Measurements from ENCODE around the gene PLEKHA6. TPM values are rescaled to one million over a fixed set of nuclear protein-coding genes. Genes with fewer than 3 reads are reported as not detected.

The PLEKHA6 gene
- total and polyA plus RNA-seq, 2 experiments from 2014 or later = 2.8 to 6.2 TPM

DNA sequence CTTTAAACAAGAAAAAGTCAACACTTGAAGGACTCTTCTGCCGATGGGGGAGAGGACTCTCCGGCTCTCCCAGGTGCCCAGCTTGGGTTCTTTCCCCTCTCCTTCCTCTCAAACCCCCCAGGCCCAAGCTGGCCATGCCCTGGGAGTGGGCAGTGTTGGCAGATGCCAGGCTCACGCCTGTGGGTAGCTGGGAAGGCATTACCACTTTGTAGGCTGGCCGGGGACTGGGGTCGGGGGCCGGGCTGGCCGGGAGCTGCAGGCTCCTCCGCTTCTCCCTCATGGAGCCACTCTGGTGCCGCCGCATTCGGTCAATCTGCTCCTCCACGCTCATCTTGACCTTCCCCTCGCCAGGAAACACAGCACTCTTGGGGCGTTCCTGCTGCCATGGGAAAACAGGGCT, 129.5 kb downstream of the PLEKHA6 start:
- Mint-ChIP-seq H3K4me3 (no peak overlapping the region), H3K27me3 (ENCODE audit: insufficient read depth, low read depth, poor library complexity) (peaks cover 4% of the 10 kb centered on the region), H3K9me3 (no peaks in the 10 kb centered on the region), H3K4me1 (peaks cover 12% of the 10 kb centered on the region), H3K36me3 (ENCODE audit: low read depth) (peaks cover 37% of the 10 kb centered on the region), H3K27ac (no peak overlapping the region)
- H4K20me1 ChIP-seq (replicated peaks; ENCODE audit: insufficient read depth) = no peaks in the 10 kb centered on the region
- DNase-seq (ENCODE audit: low spot score) (no peak), ATAC-seq (no peak)
- no peaks in the 10 kb centered on the region for H3K9me2 ChIP-seq (ENCODE audit: insufficient read depth)
- H3K4me3 ChIP-seq = no peak overlapping the region
- H3K4me1 ChIP-seq (ENCODE audit: insufficient read depth) = no peaks in the 10 kb centered on the region
- H3K27ac ChIP-seq (ENCODE audit: low read depth) = no peak overlapping the region
- TF ChIP-seq EZH2 (IDR thresholded peaks at IDR 0.05; ENCODE audit: low read depth, unreplicated experiment) (no peak), POLR2AphosphoS5 (IDR thresholded peaks at IDR 0.05; ENCODE audit: low read depth) (no peak), CREB1 (CRISPR knock-in tag; IDR thresholded peaks at IDR 0.05; ENCODE audit: low read depth) (no peak), EZH2phosphoT487 (IDR thresholded peaks at IDR 0.05; ENCODE audit: unreplicated experiment) (no peak), JUNB (IDR thresholded peaks at IDR 0.05; ENCODE audit: unreplicated experiment) (no peak), NANOG (IDR thresholded peaks at IDR 0.05; ENCODE audit: borderline replicate concordance) (no peak), STAT1 (IDR thresholded peaks at IDR 0.05; ENCODE audit: unreplicated experiment) (no peak), ZNF331 (CRISPR knock-in tag; IDR thresholded peaks at IDR 0.05; ENCODE audit: low read depth) (no peak), ZNF114 (CRISPR knock-in tag; IDR thresholded peaks at IDR 0.05) (no peak)
- TF ChIP-seq, protein P1, sequence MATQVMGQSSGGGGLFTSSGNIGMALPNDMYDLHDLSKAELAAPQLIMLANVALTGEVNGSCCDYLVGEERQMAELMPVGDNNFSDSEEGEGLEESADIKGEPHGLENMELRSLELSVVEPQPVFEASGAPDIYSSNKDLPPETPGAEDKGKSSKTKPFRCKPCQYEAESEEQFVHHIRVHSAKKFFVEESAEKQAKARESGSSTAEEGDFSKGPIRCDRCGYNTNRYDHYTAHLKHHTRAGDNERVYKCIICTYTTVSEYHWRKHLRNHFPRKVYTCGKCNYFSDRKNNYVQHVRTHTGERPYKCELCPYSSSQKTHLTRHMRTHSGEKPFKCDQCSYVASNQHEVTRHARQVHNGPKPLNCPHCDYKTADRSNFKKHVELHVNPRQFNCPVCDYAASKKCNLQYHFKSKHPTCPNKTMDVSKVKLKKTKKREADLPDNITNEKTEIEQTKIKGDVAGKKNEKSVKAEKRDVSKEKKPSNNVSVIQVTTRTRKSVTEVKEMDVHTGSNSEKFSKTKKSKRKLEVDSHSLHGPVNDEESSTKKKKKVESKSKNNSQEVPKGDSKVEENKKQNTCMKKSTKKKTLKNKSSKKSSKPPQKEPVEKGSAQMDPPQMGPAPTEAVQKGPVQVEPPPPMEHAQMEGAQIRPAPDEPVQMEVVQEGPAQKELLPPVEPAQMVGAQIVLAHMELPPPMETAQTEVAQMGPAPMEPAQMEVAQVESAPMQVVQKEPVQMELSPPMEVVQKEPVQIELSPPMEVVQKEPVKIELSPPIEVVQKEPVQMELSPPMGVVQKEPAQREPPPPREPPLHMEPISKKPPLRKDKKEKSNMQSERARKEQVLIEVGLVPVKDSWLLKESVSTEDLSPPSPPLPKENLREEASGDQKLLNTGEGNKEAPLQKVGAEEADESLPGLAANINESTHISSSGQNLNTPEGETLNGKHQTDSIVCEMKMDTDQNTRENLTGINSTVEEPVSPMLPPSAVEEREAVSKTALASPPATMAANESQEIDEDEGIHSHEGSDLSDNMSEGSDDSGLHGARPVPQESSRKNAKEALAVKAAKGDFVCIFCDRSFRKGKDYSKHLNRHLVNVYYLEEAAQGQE (IDR thresholded peaks at IDR 0.05; ENCODE audit: unreplicated experiment) = no peak
- TF ChIP-seq, protein P2, sequence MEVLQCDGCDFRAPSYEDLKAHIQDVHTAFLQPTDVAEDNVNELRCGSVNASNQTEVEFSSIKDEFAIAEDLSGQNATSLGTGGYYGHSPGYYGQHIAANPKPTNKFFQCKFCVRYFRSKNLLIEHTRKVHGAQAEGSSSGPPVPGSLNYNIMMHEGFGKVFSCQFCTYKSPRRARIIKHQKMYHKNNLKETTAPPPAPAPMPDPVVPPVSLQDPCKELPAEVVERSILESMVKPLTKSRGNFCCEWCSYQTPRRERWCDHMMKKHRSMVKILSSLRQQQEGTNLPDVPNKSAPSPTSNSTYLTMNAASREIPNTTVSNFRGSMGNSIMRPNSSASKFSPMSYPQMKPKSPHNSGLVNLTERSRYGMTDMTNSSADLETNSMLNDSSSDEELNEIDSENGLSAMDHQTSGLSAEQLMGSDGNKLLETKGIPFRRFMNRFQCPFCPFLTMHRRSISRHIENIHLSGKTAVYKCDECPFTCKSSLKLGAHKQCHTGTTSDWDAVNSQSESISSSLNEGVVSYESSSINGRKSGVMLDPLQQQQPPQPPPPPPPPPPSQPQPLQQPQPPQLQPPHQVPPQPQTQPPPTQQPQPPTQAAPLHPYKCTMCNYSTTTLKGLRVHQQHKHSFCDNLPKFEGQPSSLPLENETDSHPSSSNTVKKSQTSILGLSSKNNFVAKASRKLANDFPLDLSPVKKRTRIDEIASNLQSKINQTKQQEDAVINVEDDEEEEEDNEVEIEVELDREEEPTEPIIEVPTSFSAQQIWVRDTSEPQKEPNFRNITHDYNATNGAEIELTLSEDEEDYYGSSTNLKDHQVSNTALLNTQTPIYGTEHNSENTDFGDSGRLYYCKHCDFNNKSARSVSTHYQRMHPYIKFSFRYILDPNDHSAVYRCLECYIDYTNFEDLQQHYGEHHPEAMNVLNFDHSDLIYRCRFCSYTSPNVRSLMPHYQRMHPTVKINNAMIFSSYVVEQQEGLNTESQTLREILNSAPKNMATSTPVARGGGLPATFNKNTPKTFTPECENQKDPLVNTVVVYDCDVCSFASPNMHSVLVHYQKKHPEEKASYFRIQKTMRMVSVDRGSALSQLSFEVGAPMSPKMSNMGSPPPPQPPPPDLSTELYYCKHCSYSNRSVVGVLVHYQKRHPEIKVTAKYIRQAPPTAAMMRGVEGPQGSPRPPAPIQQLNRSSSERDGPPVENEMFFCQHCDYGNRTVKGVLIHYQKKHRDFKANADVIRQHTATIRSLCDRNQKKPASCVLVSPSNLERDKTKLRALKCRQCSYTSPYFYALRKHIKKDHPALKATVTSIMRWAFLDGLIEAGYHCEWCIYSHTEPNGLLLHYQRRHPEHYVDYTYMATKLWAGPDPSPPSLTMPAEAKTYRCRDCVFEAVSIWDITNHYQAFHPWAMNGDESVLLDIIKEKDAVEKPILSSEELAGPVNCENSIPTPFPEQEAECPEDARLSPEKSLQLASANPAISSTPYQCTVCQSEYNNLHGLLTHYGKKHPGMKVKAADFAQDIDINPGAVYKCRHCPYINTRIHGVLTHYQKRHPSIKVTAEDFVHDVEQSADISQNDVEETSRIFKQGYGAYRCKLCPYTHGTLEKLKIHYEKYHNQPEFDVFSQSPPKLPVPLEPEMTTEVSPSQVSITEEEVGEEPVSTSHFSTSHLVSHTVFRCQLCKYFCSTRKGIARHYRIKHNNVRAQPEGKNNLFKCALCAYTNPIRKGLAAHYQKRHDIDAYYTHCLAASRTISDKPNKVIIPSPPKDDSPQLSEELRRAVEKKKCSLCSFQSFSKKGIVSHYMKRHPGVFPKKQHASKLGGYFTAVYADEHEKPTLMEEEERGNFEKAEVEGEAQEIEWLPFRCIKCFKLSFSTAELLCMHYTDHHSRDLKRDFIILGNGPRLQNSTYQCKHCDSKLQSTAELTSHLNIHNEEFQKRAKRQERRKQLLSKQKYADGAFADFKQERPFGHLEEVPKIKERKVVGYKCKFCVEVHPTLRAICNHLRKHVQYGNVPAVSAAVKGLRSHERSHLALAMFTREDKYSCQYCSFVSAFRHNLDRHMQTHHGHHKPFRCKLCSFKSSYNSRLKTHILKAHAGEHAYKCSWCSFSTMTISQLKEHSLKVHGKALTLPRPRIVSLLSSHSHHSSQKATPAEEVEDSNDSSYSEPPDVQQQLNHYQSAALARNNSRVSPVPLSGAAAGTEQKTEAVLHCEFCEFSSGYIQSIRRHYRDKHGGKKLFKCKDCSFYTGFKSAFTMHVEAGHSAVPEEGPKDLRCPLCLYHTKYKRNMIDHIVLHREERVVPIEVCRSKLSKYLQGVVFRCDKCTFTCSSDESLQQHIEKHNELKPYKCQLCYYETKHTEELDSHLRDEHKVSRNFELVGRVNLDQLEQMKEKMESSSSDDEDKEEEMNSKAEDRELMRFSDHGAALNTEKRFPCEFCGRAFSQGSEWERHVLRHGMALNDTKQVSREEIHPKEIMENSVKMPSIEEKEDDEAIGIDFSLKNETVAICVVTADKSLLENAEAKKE (CRISPR knock-in tag; IDR thresholded peaks at IDR 0.05) = no peak
- TF ChIP-seq, protein P3, sequence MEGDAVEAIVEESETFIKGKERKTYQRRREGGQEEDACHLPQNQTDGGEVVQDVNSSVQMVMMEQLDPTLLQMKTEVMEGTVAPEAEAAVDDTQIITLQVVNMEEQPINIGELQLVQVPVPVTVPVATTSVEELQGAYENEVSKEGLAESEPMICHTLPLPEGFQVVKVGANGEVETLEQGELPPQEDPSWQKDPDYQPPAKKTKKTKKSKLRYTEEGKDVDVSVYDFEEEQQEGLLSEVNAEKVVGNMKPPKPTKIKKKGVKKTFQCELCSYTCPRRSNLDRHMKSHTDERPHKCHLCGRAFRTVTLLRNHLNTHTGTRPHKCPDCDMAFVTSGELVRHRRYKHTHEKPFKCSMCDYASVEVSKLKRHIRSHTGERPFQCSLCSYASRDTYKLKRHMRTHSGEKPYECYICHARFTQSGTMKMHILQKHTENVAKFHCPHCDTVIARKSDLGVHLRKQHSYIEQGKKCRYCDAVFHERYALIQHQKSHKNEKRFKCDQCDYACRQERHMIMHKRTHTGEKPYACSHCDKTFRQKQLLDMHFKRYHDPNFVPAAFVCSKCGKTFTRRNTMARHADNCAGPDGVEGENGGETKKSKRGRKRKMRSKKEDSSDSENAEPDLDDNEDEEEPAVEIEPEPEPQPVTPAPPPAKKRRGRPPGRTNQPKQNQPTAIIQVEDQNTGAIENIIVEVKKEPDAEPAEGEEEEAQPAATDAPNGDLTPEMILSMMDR (conservative IDR thresholded peaks at IDR 0.05; ENCODE audit: low read depth in 2 of 2) = no peak
- TF ChIP-seq, protein P4, sequence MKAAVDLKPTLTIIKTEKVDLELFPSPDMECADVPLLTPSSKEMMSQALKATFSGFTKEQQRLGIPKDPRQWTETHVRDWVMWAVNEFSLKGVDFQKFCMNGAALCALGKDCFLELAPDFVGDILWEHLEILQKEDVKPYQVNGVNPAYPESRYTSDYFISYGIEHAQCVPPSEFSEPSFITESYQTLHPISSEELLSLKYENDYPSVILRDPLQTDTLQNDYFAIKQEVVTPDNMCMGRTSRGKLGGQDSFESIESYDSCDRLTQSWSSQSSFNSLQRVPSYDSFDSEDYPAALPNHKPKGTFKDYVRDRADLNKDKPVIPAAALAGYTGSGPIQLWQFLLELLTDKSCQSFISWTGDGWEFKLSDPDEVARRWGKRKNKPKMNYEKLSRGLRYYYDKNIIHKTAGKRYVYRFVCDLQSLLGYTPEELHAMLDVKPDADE (IDR thresholded peaks at IDR 0.05) = no peak
- H3K4me2 ChIP-seq = no peak overlapping the region
- no peaks in the 10 kb centered on the region for H3K79me2 ChIP-seq (replicated peaks; ENCODE audit: insufficient read depth)
- no peaks in the 10 kb centered on the region for H3F3A ChIP-seq (replicated peaks; ENCODE audit: low read depth)
- H3K27me3 ChIP-seq (ENCODE audit: insufficient read depth) = no peaks in the 10 kb centered on the region
- no peaks in the 10 kb centered on the region for H3K36me3 ChIP-seq (ENCODE audit: insufficient read depth)
- no peak overlapping the region for H2AFZ ChIP-seq

All from GM23338 (cell line).